Measurements from ENCODE around the gene PARD3. TPM values are rescaled to one million over a fixed set of nuclear protein-coding genes. Genes with fewer than 3 reads are reported as not detected.

PARD3 gene
- total RNA-seq, 1 donor from 2014 or later = 35.4 TPM

DNA sequence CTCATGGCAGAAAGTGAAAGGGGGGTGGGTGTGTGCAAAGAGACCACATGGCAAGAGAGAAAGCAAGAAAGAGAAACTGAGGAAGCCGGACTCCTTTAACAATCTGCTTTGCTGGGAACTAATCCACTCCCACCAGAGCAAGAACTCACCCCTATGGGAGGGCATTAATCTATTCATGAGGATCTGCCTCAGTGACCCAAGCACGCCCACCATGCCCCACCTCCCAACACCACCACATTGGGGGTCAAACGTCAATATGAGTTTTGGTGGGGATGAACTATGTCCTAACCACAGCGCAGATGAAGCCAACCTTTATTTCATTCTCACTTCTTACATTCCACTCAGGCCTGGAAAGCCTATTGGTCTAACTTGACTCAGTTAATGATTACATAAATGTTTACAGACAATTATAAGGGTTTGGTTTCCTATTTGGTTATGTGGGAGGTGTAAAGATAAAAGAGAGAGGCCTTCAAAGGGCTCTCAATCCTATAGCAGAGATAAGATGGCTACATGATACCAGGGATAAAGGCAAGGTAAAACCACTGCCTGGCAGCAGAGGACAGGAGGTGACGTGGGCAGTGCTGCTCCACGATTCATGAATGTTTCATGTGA is 601.8 kb downstream of the PARD3 start:
- H2AFZ ChIP-seq (ENCODE audit: low read depth, low read length) = no peak overlapping the region
- TF ChIP-seq EZH2 (IDR thresholded peaks at IDR 0.05; ENCODE audit: insufficient read depth, low read length) = no peak
- TF ChIP-seq, protein P1, sequence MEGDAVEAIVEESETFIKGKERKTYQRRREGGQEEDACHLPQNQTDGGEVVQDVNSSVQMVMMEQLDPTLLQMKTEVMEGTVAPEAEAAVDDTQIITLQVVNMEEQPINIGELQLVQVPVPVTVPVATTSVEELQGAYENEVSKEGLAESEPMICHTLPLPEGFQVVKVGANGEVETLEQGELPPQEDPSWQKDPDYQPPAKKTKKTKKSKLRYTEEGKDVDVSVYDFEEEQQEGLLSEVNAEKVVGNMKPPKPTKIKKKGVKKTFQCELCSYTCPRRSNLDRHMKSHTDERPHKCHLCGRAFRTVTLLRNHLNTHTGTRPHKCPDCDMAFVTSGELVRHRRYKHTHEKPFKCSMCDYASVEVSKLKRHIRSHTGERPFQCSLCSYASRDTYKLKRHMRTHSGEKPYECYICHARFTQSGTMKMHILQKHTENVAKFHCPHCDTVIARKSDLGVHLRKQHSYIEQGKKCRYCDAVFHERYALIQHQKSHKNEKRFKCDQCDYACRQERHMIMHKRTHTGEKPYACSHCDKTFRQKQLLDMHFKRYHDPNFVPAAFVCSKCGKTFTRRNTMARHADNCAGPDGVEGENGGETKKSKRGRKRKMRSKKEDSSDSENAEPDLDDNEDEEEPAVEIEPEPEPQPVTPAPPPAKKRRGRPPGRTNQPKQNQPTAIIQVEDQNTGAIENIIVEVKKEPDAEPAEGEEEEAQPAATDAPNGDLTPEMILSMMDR (IDR thresholded peaks at IDR 0.05; ENCODE audit: insufficient read depth, low read depth, low read length) = no peak
- no peaks in the 10 kb centered on the region for H3K36me3 ChIP-seq (ENCODE audit: insufficient read depth, low read length)
- no peak overlapping the region for H3K27ac ChIP-seq (ENCODE audit: low read depth, low read length)
- H3K27me3 ChIP-seq (ENCODE audit: insufficient read depth, low read length) = no peaks in the 10 kb centered on the region
- H3K9ac ChIP-seq (ENCODE audit: low read length) = no peak overlapping the region
- no peak for DNase-seq (ENCODE audit: low read depth)
- Mint-ChIP-seq H3K27me3 (ENCODE audit: low read depth, unreplicated experiment) (no peaks in the 10 kb centered on the region), H3K4me3 (ENCODE audit: unreplicated experiment) (no peak overlapping the region), H3K9me3 (ENCODE audit: unreplicated experiment) (no peaks in the 10 kb centered on the region), H3K4me1 (ENCODE audit: low read depth, unreplicated experiment) (no peaks in the 10 kb centered on the region), H3K36me3 (ENCODE audit: low read depth, unreplicated experiment) (peaks cover 12% of the 10 kb centered on the region), H3K27ac (ENCODE audit: unreplicated experiment) (no peak overlapping the region)
- no peaks in the 10 kb centered on the region for H3K9me3 ChIP-seq (ENCODE audit: insufficient read depth, low read depth, low read length)
- H3K4me2 ChIP-seq (ENCODE audit: low read length) = no peak overlapping the region
- no peaks in the 10 kb centered on the region for H3K79me2 ChIP-seq (ENCODE audit: insufficient read depth, low read length)
- H3K4me1 ChIP-seq (ENCODE audit: insufficient read depth, low read length) = no peaks in the 10 kb centered on the region
- H4K20me1 ChIP-seq (ENCODE audit: insufficient read depth, low read length) = no peaks in the 10 kb centered on the region
- no peak overlapping the region for H3K4me3 ChIP-seq (ENCODE audit: insufficient read depth, low read depth, low read length)
- FAIRE-seq = no peak

DNA sequence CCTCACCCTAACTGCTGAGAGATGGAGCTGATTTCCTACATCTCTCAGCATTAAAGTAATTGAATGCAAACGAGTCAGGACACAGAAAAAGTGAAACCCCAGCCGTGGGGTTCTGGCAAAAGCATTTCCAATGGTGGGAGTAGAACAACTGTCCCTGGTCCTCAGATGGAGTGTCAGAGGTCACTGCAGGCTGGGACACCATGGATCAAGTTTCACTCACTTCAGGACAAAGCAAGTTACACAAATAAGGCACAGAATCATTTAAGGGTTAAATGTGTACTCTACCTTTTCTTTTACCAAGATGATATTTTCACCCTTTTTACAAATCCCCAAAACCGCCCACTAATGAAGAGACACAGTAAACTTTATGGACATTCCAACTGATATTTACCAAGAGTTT is 607.8 kb downstream of the PARD3 start:
- H3K27ac Mint-ChIP-seq (ENCODE audit: unreplicated experiment) = no peak overlapping the region
- no peak for TF ChIP-seq EZH2 (IDR thresholded peaks at IDR 0.05; ENCODE audit: insufficient read depth, low read length)
- TF ChIP-seq, protein P1 (IDR thresholded peaks at IDR 0.05; ENCODE audit: insufficient read depth, low read depth, low read length) = no peak

DNA sequence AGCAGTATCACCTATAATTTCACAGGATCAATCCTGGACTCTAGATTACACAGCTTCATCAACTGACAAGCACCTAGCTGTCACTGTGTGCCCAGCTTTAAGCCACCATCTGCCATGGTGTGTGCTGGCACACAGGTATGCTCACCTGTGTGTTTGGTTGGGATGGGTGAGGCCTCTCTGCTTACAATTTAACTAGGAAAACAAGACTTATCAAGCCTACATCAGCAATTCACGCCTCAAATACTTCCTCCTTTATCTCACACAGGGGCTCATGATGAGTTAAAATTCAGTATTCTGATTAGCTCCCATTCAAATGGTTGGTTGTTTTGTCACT is 608.2 kb downstream of the PARD3 start:
- Histone ChIP-seq H3K4me2 (ENCODE audit: low read length) (no peak overlapping the region), H3K4me1 (ENCODE audit: insufficient read depth, low read length) (no peaks in the 10 kb centered on the region), H3K4me3 (ENCODE audit: insufficient read depth, low read depth, low read length) (no peak overlapping the region), H3K36me3 (ENCODE audit: insufficient read depth, low read length) (no peaks in the 10 kb centered on the region), H3K9me3 (ENCODE audit: insufficient read depth, low read depth, low read length) (no peaks in the 10 kb centered on the region), H2AFZ (ENCODE audit: low read depth, low read length) (no peak overlapping the region), H3K79me2 (ENCODE audit: insufficient read depth, low read length) (no peaks in the 10 kb centered on the region), H3K27me3 (ENCODE audit: insufficient read depth, low read length) (no peaks in the 10 kb centered on the region), H3K27ac (ENCODE audit: low read depth, low read length) (no peak overlapping the region), H3K9ac (ENCODE audit: low read length) (no peak overlapping the region), H4K20me1 (ENCODE audit: insufficient read depth, low read length) (no peaks in the 10 kb centered on the region)
- no peaks in the 10 kb centered on the region for H3K9me3 Mint-ChIP-seq (ENCODE audit: unreplicated experiment)
- H3K4me1 Mint-ChIP-seq (ENCODE audit: low read depth, unreplicated experiment) = no peaks in the 10 kb centered on the region
- H3K27me3 Mint-ChIP-seq (ENCODE audit: low read depth, unreplicated experiment) = no peaks in the 10 kb centered on the region
- no peak overlapping the region for H3K27ac Mint-ChIP-seq (ENCODE audit: unreplicated experiment)
- no peak for FAIRE-seq
- no peak for DNase-seq (ENCODE audit: low read depth)
- no peak overlapping the region for H3K4me3 Mint-ChIP-seq (ENCODE audit: unreplicated experiment)
- peaks cover 5% of the 10 kb centered on the region for H3K36me3 Mint-ChIP-seq (ENCODE audit: low read depth, unreplicated experiment)
- no peak for TF ChIP-seq EZH2 (IDR thresholded peaks at IDR 0.05; ENCODE audit: insufficient read depth, low read length)
- TF ChIP-seq, protein P1 (IDR thresholded peaks at IDR 0.05; ENCODE audit: insufficient read depth, low read depth, low read length) = no peak

More for the DNA sequence above, 607.8 kb downstream of the PARD3 start:
- no peak overlapping the region for H3K27ac ChIP-seq (ENCODE audit: low read depth, low read length)
- Mint-ChIP-seq H3K27me3 (ENCODE audit: low read depth, unreplicated experiment) (no peaks in the 10 kb centered on the region), H3K4me1 (ENCODE audit: low read depth, unreplicated experiment) (no peaks in the 10 kb centered on the region), H3K4me3 (ENCODE audit: unreplicated experiment) (no peak overlapping the region), H3K9me3 (ENCODE audit: unreplicated experiment) (no peaks in the 10 kb centered on the region), H3K36me3 (ENCODE audit: low read depth, unreplicated experiment) (peaks cover 5% of the 10 kb centered on the region)
- H3K4me2 ChIP-seq (ENCODE audit: low read length) = no peak overlapping the region
- H3K4me1 ChIP-seq (ENCODE audit: insufficient read depth, low read length) = no peaks in the 10 kb centered on the region
- no peaks in the 10 kb centered on the region for H4K20me1 ChIP-seq (ENCODE audit: insufficient read depth, low read length)
- no peaks in the 10 kb centered on the region for H3K9me3 ChIP-seq (ENCODE audit: insufficient read depth, low read depth, low read length)
- H3K36me3 ChIP-seq (ENCODE audit: insufficient read depth, low read length) = no peaks in the 10 kb centered on the region
- no peak overlapping the region for H3K4me3 ChIP-seq (ENCODE audit: insufficient read depth, low read depth, low read length)
- no peaks in the 10 kb centered on the region for H3K79me2 ChIP-seq (ENCODE audit: insufficient read depth, low read length)
- no peak overlapping the region for H3K9ac ChIP-seq (ENCODE audit: low read length)
- H2AFZ ChIP-seq (ENCODE audit: low read depth, low read length) = no peak overlapping the region
- no peak for FAIRE-seq
- no peak for DNase-seq (ENCODE audit: low read depth)
- H3K27me3 ChIP-seq (ENCODE audit: insufficient read depth, low read length) = no peaks in the 10 kb centered on the region

Data from astrocyte (in vitro differentiated cells and primary cell).